Measurements from ENCODE around the gene NSD2.

NSD2 gene

GRCh38 chr4:1975880-1976279 lies 104.7 kb downstream of the NSD2 start:
- Histone ChIP-seq H3K4me3 (ENCODE audit: insufficient read depth, low read depth, low read length) (no peak overlapping the region), H3K27me3 (ENCODE audit: control insufficient read depth, insufficient read depth, low read length, poor library complexity, severe bottlenecking) (no peaks in the 10 kb centered on the region), H3K9me3 (ENCODE audit: control insufficient read depth, low read length) (no peaks in the 10 kb centered on the region), H3K27ac (ENCODE audit: insufficient read depth, low read depth, low read length, poor library complexity, severe bottlenecking) (no peak overlapping the region), H3K4me1 (ENCODE audit: control insufficient read depth, insufficient read depth, low read length) (no peaks in the 10 kb centered on the region), H3K36me3 (ENCODE audit: control insufficient read depth, insufficient read depth, low read length) (peaks cover 76% of the 10 kb centered on the region)
- 96 to 97% methylated on average over 11 of the region's 11 CpGs for WGBS, 2 experiments

- H3K27me3 ChIP-seq (ENCODE audit: control insufficient read depth, insufficient read depth, low read length, poor library complexity, severe bottlenecking) = no peaks in the 10 kb centered on the region
- 96 to 97% methylated on average over 35 of the region's 35 CpGs for WGBS, 2 experiments
- H3K9me3 ChIP-seq (ENCODE audit: control insufficient read depth, low read length) = no peaks in the 10 kb centered on the region
- peaks cover 83% of the 10 kb centered on the region for H3K36me3 ChIP-seq (ENCODE audit: control insufficient read depth, insufficient read depth, low read length)
- H3K4me3 ChIP-seq (ENCODE audit: insufficient read depth, low read depth, low read length) = no peak overlapping the region
- no peak overlapping the region for H3K27ac ChIP-seq (ENCODE audit: insufficient read depth, low read depth, low read length, poor library complexity, severe bottlenecking)
- no peaks in the 10 kb centered on the region for H3K4me1 ChIP-seq (ENCODE audit: control insufficient read depth, insufficient read depth, low read length)
Observed at GRCh38 chr4:1976416-1977352, 105.5 kb downstream of the NSD2 start.

- Histone ChIP-seq H3K4me3 (ENCODE audit: insufficient read depth, low read depth, low read length) (no peak overlapping the region), H3K27me3 (ENCODE audit: control insufficient read depth, insufficient read depth, low read length, poor library complexity, severe bottlenecking) (no peaks in the 10 kb centered on the region), H3K36me3 (ENCODE audit: control insufficient read depth, insufficient read depth, low read length) (peaks cover 76% of the 10 kb centered on the region), H3K27ac (ENCODE audit: insufficient read depth, low read depth, low read length, poor library complexity, severe bottlenecking) (no peak overlapping the region), H3K4me1 (ENCODE audit: control insufficient read depth, insufficient read depth, low read length) (no peaks in the 10 kb centered on the region), H3K9me3 (ENCODE audit: control insufficient read depth, low read length) (no peaks in the 10 kb centered on the region)
- WGBS, 2 experiments = 95 to 97% methylated on average over 13 of the region's 13 CpGs
Observed at GRCh38 chr4:1978226-1978625, 107.0 kb downstream of the NSD2 start.

GRCh38 chr4:1978741-1979476 lies 107.7 kb downstream of the NSD2 start:
- Histone ChIP-seq H3K4me1 (ENCODE audit: control insufficient read depth, insufficient read depth, low read length) (no peaks in the 10 kb centered on the region), H3K27me3 (ENCODE audit: control insufficient read depth, insufficient read depth, low read length, poor library complexity, severe bottlenecking) (no peaks in the 10 kb centered on the region), H3K27ac (ENCODE audit: insufficient read depth, low read depth, low read length, poor library complexity, severe bottlenecking) (no peak overlapping the region), H3K9me3 (ENCODE audit: control insufficient read depth, low read length) (no peaks in the 10 kb centered on the region), H3K36me3 (ENCODE audit: control insufficient read depth, insufficient read depth, low read length) (peaks cover 73% of the 10 kb centered on the region), H3K4me3 (ENCODE audit: insufficient read depth, low read depth, low read length) (no peak overlapping the region)
- 96 to 97% methylated on average over 45 of the region's 45 CpGs for WGBS, 2 experiments

- peaks cover 74% of the 10 kb centered on the region for H3K36me3 ChIP-seq (ENCODE audit: control insufficient read depth, insufficient read depth, low read length)
- WGBS, 2 experiments = 96 to 97% methylated on average over 22 of the region's 22 CpGs
- H3K27ac ChIP-seq (ENCODE audit: insufficient read depth, low read depth, low read length, poor library complexity, severe bottlenecking) = no peak overlapping the region
- no peaks in the 10 kb centered on the region for H3K4me1 ChIP-seq (ENCODE audit: control insufficient read depth, insufficient read depth, low read length)
- no peaks in the 10 kb centered on the region for H3K27me3 ChIP-seq (ENCODE audit: control insufficient read depth, insufficient read depth, low read length, poor library complexity, severe bottlenecking)
- no peak overlapping the region for H3K4me3 ChIP-seq (ENCODE audit: insufficient read depth, low read depth, low read length)
- no peaks in the 10 kb centered on the region for H3K9me3 ChIP-seq (ENCODE audit: control insufficient read depth, low read length)
Observed at GRCh38 chr4:1979477-1980196, 108.4 kb downstream of the NSD2 start.

GRCh38 chr4:1980561-1981041 lies 109.4 kb downstream of the NSD2 start:
- Histone ChIP-seq H3K4me3 (ENCODE audit: insufficient read depth, low read depth, low read length) (no peak overlapping the region), H3K4me1 (ENCODE audit: control insufficient read depth, insufficient read depth, low read length) (no peaks in the 10 kb centered on the region), H3K9me3 (ENCODE audit: control insufficient read depth, low read length) (no peaks in the 10 kb centered on the region), H3K27ac (ENCODE audit: insufficient read depth, low read depth, low read length, poor library complexity, severe bottlenecking) (no peak overlapping the region), H3K36me3 (ENCODE audit: control insufficient read depth, insufficient read depth, low read length) (peaks cover 65% of the 10 kb centered on the region), H3K27me3 (ENCODE audit: control insufficient read depth, insufficient read depth, low read length, poor library complexity, severe bottlenecking) (no peaks in the 10 kb centered on the region)
- WGBS, 2 experiments = 95 to 96% methylated on average over 16 of the region's 16 CpGs

- Histone ChIP-seq H3K9me3 (ENCODE audit: control insufficient read depth, low read length) (no peaks in the 10 kb centered on the region), H3K4me1 (ENCODE audit: control insufficient read depth, insufficient read depth, low read length) (no peaks in the 10 kb centered on the region), H3K36me3 (ENCODE audit: control insufficient read depth, insufficient read depth, low read length) (peaks cover 58% of the 10 kb centered on the region), H3K27ac (ENCODE audit: insufficient read depth, low read depth, low read length, poor library complexity, severe bottlenecking) (no peak overlapping the region), H3K27me3 (ENCODE audit: control insufficient read depth, insufficient read depth, low read length, poor library complexity, severe bottlenecking) (no peaks in the 10 kb centered on the region), H3K4me3 (ENCODE audit: insufficient read depth, low read depth, low read length) (no peak overlapping the region)
- WGBS, 2 experiments = 87 to 89% methylated on average over 22 of the region's 22 CpGs
Observed at GRCh38 chr4:1981251-1982058, 110.3 kb downstream of the NSD2 start.

GRCh38 chr4:1982124-1983052 lies 111.2 kb downstream of the NSD2 start:
- Histone ChIP-seq H3K4me3 (ENCODE audit: insufficient read depth, low read depth, low read length) (no peak overlapping the region), H3K27ac (ENCODE audit: insufficient read depth, low read depth, low read length, poor library complexity, severe bottlenecking) (no peak overlapping the region), H3K4me1 (ENCODE audit: control insufficient read depth, insufficient read depth, low read length) (no peaks in the 10 kb centered on the region), H3K36me3 (ENCODE audit: control insufficient read depth, insufficient read depth, low read length) (peaks cover 57% of the 10 kb centered on the region), H3K9me3 (ENCODE audit: control insufficient read depth, low read length) (no peaks in the 10 kb centered on the region), H3K27me3 (ENCODE audit: control insufficient read depth, insufficient read depth, low read length, poor library complexity, severe bottlenecking) (no peaks in the 10 kb centered on the region)
- 96% methylated on average over 15 to 16 of the region's 16 CpGs for WGBS, 2 experiments
